Measurements from ENCODE around the gene MXD1. TPM values are rescaled to one million over a fixed set of nuclear protein-coding genes. Genes with fewer than 3 reads are reported as not detected.

Gene MXD1
- total and polyA plus RNA-seq, 2 donors (not counting 3 experiments of a cell fraction or from before 2014, with no cell fraction given), result 6.7 to 10.6 TPM

DNA sequence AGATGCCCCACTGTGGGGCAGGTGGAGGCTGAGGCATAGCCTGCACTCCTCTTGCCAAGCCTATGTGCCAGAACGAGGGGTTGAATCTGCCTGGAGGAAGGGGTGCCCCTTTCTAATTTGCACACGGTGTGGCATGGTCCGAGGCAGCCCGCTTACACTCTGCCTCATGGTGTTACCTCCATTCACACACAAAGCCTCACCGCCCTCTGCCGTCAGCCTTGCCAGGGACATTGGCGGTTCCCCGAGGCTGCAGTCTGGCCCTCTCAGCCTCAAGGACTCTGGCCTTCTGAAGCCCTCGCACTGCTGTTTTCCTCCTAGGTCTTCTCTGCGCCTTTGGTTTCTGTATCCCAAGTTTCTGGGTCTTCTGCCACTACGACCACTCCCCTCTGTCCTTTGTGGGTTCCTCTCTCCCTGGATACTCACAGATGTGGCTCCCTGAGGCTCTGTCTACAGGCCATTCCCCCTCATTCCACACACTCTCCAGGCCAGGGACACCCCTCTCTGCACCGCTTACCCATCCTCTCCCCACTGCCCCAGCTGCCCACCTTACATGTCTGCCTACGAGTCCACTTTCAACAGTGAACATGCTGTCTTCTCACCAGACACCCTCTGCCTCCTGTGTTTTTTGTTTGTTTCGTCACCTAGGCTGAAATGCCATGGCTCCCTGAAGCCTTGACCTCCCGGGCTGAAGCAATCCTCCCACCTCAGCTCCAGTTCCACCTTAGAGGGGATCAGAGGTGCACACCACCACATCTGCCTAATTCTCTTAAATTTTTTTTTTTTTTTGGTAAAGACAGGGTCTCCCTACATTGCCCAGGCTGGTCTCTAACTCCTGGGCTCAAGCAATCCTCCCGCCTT, 54.4 kb downstream of the MXD1 start:
- POLR2A ChIA-PET, result no interaction called here
- DNase-seq (ENCODE audit: low read depth, low spot score) (no peak), FAIRE-seq (no peak)
- H3K4me3 ChIP-seq (replicated peaks in 1 of 3; ENCODE audit: insufficient read depth in 1 of 3, low read depth in 1 of 3, low read length in 3 of 3), result no peak overlapping the region
- intact Hi-C loops (cut with micrococcal nuclease) (no loop called here), dilution Hi-C loops (cut with MboI; ENCODE audit: extremely low pct_ligation_motif_present, low sequenced_read_pairs) (no loop called here)
- H3K4me1 ChIP-seq (ENCODE audit: control insufficient read depth, extremely low read depth, insufficient read depth, low read length), result no peaks in the 10 kb centered on the region
- no peak overlapping the region for H2AFZ ChIP-seq (ENCODE audit: low read depth, low read length)
- H3K9ac ChIP-seq (replicated peaks; ENCODE audit: extremely low read depth, insufficient read depth, low read length), result no peak overlapping the region
- no peaks in the 10 kb centered on the region for H3K9me1 ChIP-seq (replicated peaks; ENCODE audit: control insufficient read depth, extremely low read depth, insufficient read depth, low read length)
- H3K36me3 ChIP-seq (ENCODE audit: control insufficient read depth in 2 of 2, extremely low read depth in 1 of 2, insufficient read depth in 2 of 2, low read length in 2 of 2), result no peaks in the 10 kb centered on the region
- H3K27ac ChIP-seq (ENCODE audit: insufficient read depth, low read depth, low read length), result no peak overlapping the region
- H3K27me3 ChIP-seq (ENCODE audit: control insufficient read depth in 2 of 2, insufficient read depth in 2 of 2, low read length in 2 of 2), result peaks cover 2 to 4% of the 10 kb centered on the region in 2 experiments
- H3K4me2 ChIP-seq (ENCODE audit: insufficient read depth, low read length), result no peak overlapping the region
- no peaks in the 10 kb centered on the region for H3K79me2 ChIP-seq (ENCODE audit: control insufficient read depth, insufficient read depth, low read length)
- CTCF ChIA-PET, result no interaction called here
- H4K20me1 ChIP-seq (replicated peaks; ENCODE audit: control insufficient read depth, extremely low read depth, insufficient read depth, low read length), result no peaks in the 10 kb centered on the region
- no peaks in the 10 kb centered on the region for H3K9me3 ChIP-seq (replicated peaks; ENCODE audit: control insufficient read depth, insufficient read depth, low read length)
- TF ChIP-seq FOS (IDR thresholded peaks at IDR 0.05; ENCODE audit: borderline replicate concordance, insufficient read depth, low read length), result no peak
- no TSS peak for BruUV-seq (replicated peaks)

DNA sequence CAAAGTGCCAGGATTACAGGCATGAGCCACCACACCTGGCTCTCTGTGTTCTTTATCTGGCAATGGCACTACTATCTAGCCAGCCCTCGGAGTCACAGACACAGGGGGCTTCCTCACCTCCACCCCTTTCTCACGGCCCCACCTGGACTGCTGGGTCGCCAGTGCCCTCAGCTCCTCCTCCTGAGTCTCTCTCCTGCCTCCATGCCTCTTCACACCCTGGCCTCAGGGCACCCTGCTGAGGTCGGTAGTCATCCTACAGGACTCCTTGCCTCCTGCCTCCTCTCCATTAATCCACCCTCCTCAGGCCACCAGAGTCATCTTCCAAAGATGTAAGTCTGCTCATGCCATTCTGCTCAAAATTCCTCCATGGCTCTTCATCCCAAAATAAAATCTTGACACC, 55.1 kb downstream of the MXD1 start:
- no peaks in the 10 kb centered on the region for H3K4me1 ChIP-seq (ENCODE audit: control insufficient read depth, extremely low read depth, insufficient read depth, low read length)
- no peak overlapping the region for H2AFZ ChIP-seq (ENCODE audit: low read depth, low read length)
- no TSS peak for BruUV-seq (replicated peaks)
- no peak overlapping the region for H3K4me2 ChIP-seq (ENCODE audit: insufficient read depth, low read length)
- H3K27ac ChIP-seq (ENCODE audit: insufficient read depth, low read depth, low read length), result no peak overlapping the region
- H3K9ac ChIP-seq (replicated peaks; ENCODE audit: extremely low read depth, insufficient read depth, low read length), result no peak overlapping the region
- H3K4me3 ChIP-seq (replicated peaks in 1 of 3; ENCODE audit: insufficient read depth in 1 of 3, low read depth in 1 of 3, low read length in 3 of 3), result no peak overlapping the region
- POLR2A ChIA-PET, result no interaction called here
- FAIRE-seq, result no peak
- peaks cover 2 to 4% of the 10 kb centered on the region in 2 experiments for H3K27me3 ChIP-seq (ENCODE audit: control insufficient read depth in 2 of 2, insufficient read depth in 2 of 2, low read length in 2 of 2)
- no peaks in the 10 kb centered on the region for H3K36me3 ChIP-seq (ENCODE audit: control insufficient read depth in 2 of 2, extremely low read depth in 1 of 2, insufficient read depth in 2 of 2, low read length in 2 of 2)
- DNase-seq (ENCODE audit: low read depth, low spot score), result no peak
- intact Hi-C loops (cut with micrococcal nuclease), result no loop called here
- no peaks in the 10 kb centered on the region for H3K9me1 ChIP-seq (replicated peaks; ENCODE audit: control insufficient read depth, extremely low read depth, insufficient read depth, low read length)
- dilution Hi-C loops (cut with MboI; ENCODE audit: extremely low pct_ligation_motif_present, low sequenced_read_pairs), result no loop called here
- no peaks in the 10 kb centered on the region for H4K20me1 ChIP-seq (replicated peaks; ENCODE audit: control insufficient read depth, extremely low read depth, insufficient read depth, low read length)
- no peaks in the 10 kb centered on the region for H3K79me2 ChIP-seq (ENCODE audit: control insufficient read depth, insufficient read depth, low read length)
- no peak for TF ChIP-seq POLR2AphosphoS5 (IDR thresholded peaks at IDR 0.05; ENCODE audit: insufficient read depth, low read depth, low read length)
- no peak for TF ChIP-seq MYC (IDR thresholded peaks at IDR 0.05; ENCODE audit: low read depth, low read length)
- TF ChIP-seq GATA2 (IDR thresholded peaks at IDR 0.05; ENCODE audit: insufficient read depth, insufficient read length, low read depth, low read length), result no peak
- CTCF ChIA-PET, result no interaction called here
- no peaks in the 10 kb centered on the region for H3K9me3 ChIP-seq (replicated peaks; ENCODE audit: control insufficient read depth, insufficient read depth, low read length)

Data from endothelial cell of umbilical vein (primary cell).